ENCODE data around the gene ZNF555.

ZNF555 gene

GRCh38 chr19:2807379-2808128 is 33.7 kb upstream of the ZNF555 start:
- no peak for DNase-seq (ENCODE audit: low read depth)

GRCh38 chr19:2808129-2808941 is 32.9 kb upstream of the ZNF555 start:
- DNase-seq (ENCODE audit: low read depth), result no peak

- DNase-seq (ENCODE audit: low read depth), result no peak
These were observed 31.7 kb upstream of the ZNF555 start for GRCh38 chr19:2809387-2810140.

- DNase-seq (ENCODE audit: low read depth), result no peak
These were observed 30.9 kb upstream of the ZNF555 start for GRCh38 chr19:2810141-2811091.

- DNase-seq (ENCODE audit: low read depth), result no peak
These were observed 30.0 kb upstream of the ZNF555 start for GRCh38 chr19:2811221-2811722.

GRCh38 chr19:2811735-2812413 is 29.4 kb upstream of the ZNF555 start:
- DNase-seq (ENCODE audit: low read depth), result no peak

- DNase-seq (ENCODE audit: low read depth), result no peak
These were observed 28.7 kb upstream of the ZNF555 start for GRCh38 chr19:2812414-2813234.

- DNase-seq (ENCODE audit: low read depth), result no peak
These were observed 27.8 kb upstream of the ZNF555 start for GRCh38 chr19:2813235-2814160.

- DNase-seq (ENCODE audit: low read depth), result no peak
These were observed 26.8 kb upstream of the ZNF555 start for GRCh38 chr19:2814426-2814825.

GRCh38 chr19:2815191-2815614 is 26.1 kb upstream of the ZNF555 start:
- no peak for DNase-seq (ENCODE audit: low read depth)

GRCh38 chr19:2815923-2816322 is 25.4 kb upstream of the ZNF555 start:
- no peak for DNase-seq (ENCODE audit: low read depth)

GRCh38 chr19:2816641-2817040 is 24.6 kb upstream of the ZNF555 start:
- DNase-seq (ENCODE audit: low read depth), result no peak

GRCh38 chr19:2817237-2817829 is 23.9 kb upstream of the ZNF555 start:
- DNase-seq (ENCODE audit: low read depth), result peak; percentile 9

GRCh38 chr19:2819540-2820111 is 21.6 kb upstream of the ZNF555 start, which contains the start of gene ZNF554:
Gene ZNF554, plus strand, starts transcription at chr19:2819868. Its CDS starts 204 bp downstream, at chr19:2820072.
- peak; percentile 89 for DNase-seq (ENCODE audit: low read depth)

- no peak for DNase-seq (ENCODE audit: low read depth)
These were observed 21.1 kb upstream of the ZNF555 start for GRCh38 chr19:2820112-2820702.

- DNase-seq (ENCODE audit: low read depth), result no peak
These were observed 18.4 kb upstream of the ZNF555 start for GRCh38 chr19:2822846-2823245.

GRCh38 chr19:2823646-2824045 is 17.6 kb upstream of the ZNF555 start:
- DNase-seq (ENCODE audit: low read depth), result no peak
